GM19239 (cell line): ENCODE results near the gene MYPN.

Experiments used
- DNase-seq: peaks from one replicate; pipeline ENCODE4 v3.0.0; 2011; ENCODE audit warnings: low spot score; ENCODE audit not compliant: insufficient read length
- FAIRE-seq: peaks from 2 replicates; lab custom pipeline; 2011; peaks lifted over from hg19 to GRCh38; lab: Jason Lieb, UNC

Gene MYPN

DNA sequence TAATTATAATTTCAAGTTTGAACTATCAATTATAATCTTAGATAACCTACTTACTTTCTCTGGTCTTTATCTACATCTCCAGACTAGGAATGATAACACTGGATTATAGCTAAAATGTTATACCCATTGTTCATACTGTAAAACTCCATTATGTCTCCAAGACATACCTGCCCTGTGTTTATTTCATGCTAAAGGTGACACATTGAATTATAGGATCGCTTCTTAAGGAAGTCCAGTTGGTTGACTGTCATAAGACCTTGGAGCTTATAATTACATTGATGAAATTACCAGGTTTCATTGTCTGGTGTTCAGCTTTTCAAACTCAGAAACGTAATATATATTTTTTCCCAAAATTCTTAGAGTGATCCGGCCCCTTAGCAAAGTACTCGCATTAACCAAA, 18.7 kb upstream of the MYPN start:
- FAIRE-seq: no peak

DNA sequence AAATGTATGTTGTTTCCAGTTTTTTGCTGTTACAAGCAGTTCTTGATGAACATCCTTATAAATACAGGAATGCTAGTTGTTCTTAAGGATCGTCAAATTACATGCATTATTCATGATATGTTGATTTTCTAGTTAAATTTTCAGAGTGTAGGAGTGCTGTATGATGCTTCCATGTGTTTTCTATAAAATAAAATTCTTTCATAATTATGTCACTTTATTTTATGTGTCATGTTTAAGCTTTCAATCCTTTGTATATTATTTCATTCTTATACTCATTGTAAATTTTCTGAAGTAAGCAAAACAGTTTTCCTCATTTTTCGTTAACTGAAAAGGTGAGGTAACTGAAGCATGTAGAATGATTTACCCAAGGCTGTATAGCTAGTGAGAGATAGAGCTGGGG, 16.8 kb upstream of the MYPN start:
- DNase-seq (no peak), FAIRE-seq (no peak)

More for the DNA sequence above, 18.7 kb upstream of the MYPN start:
- no peak for DNase-seq

DNA sequence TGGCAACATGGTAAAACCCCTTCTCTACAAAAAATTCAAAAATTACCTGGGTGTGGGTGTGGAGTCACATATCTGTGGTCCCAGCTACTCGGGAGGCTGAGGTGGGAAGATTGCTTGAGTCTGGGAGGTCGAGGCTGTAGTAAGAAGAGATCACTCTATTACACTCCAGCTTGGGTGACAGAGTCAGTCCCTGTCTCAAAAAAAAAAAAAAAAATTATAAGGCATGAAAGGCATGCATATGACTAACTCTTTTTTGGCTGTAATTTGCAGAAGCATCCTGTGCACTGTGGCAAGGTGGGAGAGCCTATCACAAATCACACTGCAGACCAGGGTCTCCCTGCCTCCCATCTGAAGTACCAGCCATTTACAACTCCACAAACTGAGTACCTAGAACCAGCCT, 14.1 kb upstream of the MYPN start:
- FAIRE-seq: no peak
- no peak for DNase-seq

DNA sequence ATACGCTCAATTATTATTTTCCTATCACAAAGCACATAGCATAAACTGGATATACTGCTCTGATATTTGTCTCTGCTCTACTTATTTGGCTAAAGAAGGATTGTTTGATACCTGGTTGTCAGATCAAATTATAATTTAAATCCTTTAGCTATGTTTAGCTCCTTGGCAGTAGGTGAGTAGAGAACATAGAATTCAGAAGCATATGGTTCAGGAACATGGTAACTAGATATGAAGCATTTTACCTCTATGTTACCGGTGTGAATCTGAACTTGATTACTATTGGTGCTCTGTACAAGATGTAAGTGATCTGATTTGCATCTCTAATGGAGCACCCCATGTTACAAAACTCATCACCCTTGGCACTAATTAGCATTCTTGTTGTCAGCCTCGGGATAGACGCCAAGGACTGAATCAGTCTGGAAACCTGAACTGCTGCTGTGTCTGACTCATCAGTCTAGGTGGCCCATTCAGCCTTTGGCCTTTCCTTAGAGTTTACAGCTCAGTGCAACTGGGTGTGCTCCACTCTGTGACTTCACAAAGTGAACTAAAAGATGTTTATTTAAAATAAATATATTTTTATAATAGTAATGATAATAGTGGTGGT, 12.3 kb upstream of the MYPN start:
- no peak for FAIRE-seq
- DNase-seq: no peak

DNA sequence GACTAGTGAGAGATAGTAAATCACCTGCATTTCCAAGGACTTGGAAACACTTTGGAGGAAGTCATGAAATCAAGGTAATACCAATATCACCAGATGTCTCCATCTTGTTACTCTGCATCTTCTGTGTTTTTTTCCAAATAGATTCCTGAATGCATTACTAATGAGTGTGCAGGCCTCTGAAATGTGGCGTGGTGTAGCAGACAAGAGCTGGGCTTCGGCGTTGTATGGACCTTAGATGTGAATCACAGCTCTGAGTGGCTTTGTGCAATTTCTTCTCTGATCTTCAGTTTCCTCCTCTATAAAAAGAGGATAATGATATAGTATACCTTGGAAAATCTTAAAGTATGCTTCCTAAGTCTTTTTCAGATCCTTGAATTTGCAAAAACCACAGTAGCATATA, 9.6 kb upstream of the MYPN start:
- FAIRE-seq: no peak
- DNase-seq: no peak

DNA sequence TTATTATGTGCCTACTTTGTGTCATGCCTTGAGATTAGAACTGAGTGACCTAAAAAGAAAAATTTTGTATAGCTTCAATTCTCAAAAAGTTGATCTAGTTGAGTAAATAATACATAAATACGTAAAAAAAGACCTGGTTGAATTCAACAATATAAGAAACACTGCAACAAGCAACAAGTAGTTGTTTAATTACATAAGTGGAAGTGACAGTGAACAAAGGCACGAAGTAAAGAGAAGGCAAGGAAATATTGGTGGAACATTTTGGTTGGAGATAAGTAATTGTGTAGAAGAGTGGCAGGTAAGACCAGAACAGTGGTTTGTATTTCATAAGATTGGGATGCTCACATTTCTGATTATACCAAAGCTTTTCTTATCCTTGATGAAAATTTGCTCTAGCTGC, 8.2 kb upstream of the MYPN start:
- no peak for DNase-seq

DNA sequence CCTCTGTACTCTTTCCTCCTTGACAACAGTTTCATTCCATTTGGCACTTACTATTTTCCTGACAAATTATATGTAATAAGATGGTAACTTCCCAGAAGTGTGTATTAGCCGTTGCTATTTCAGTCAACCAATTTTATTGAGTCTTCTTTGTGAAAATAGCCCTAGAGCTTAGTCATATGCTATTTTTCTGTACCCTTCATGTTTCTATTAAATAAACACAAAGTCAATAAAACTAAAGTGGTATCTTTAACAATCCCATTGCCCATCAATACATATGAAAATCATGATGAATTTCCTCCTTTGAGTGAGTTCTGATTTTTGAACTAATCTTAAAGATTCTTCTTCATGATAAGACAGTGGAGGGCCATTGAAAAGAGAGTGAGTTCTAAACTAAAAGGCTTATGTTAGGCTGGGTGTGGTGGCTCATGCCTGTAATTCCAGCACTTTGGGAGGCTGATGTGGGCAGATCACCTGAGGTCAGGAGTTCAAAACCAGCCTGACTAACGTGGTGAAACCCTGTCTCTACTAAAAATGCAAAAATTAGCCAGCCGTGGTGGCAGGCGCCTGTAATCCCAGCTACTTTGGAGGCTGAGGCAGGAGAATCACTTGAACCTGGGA, 5.9 kb upstream of the MYPN start:
- DNase-seq (no peak), FAIRE-seq (no peak)

More for the DNA sequence above, 8.2 kb upstream of the MYPN start:
- FAIRE-seq: no peak

DNA sequence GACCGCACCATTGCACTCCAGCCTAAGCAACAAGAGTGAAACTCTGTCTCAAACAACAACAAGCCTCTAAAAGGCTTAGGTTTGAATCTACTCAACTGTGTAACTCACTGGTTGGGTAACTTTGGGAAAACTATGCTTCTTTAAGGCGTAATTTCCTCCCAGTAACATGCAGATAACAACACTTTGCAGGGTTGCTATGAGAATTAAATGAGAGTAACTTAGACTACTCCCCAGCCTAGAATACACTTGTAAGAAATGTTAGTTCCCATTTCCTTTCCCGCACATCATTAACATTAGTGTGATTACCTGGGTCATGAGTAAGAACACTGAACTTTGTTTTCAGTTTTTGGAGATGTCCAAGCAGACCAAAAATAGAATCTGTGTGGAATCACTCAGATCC, 5.4 kb upstream of the MYPN start:
- DNase-seq (no peak), FAIRE-seq (peak; percentile 21)

DNA sequence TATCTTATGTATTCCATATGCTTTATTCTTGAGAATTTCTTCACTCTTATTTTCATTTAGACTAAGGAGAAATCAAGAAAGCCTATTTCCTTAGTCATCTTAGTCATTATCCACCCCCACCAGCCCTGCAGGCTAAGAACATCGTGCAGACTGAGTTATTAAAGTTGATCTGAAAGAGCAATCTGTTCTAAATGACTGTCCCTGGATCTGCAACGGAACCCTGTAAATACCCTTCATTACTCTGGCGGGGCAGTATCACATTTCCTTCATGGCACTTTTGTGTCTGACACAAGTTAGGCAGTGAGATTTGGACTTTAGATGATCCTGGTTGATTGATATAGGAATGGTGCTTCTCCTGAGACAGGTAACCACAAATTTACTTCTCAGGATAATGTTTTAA, 3.5 kb upstream of the MYPN start:
- DNase-seq (no peak), FAIRE-seq (no peak)

DNA sequence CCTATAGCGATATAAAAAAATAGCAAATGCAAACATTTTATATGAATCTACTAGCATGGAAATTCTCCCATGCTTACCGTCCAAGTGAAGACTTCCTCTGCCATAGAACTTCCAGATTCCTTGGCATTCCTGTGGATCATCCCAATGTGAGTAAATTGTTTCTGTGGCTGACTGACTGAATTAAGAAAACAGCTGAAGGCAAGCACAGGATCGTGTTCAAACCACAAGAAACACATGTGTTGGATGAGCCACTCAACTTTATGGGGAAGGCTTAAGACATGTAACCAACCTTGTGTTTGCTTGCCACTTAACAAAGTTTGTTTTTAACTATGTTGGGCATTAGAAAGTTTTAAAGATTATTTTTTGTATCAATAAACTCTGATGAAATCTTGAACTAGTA, 2.6 kb upstream of the MYPN start:
- FAIRE-seq (no peak), DNase-seq (no peak)

DNA sequence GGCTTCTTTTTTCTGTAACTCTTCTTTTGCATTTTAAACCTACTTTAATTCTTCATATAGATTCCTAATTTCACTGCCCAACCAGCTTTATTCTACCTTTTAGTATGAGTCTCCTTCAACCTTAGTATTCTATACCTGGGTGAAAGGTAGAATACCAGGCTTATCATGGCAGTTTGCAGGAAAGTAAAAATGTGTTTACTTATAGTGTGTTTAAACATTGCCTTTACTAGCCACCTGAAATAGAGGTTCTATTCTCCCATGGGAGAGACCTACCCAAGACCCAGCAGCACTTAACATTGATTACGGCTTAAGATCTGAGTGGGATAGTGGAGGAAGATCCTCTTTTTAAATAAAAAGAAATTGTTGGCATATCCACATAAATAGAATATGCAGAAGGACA, 1.6 kb upstream of the MYPN start:
- no peak for FAIRE-seq
- no peak for DNase-seq

DNA sequence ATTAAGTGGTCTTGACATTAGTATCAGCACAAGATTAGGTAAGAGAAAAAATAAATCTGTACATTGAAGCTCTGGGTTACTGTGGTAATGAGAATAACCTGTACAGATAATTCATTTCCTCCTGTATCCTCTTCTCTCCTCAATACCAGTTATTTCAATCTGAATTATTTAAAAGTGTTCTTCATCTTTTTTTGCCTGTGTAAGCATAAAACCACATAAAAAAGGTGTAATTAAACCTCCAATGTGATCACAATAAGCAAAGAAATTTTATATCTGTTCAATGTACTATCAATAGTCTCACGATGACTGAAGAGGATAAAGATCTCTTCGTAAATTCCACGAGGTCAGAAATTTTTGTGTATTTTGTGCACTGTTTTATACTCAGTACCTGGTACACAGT, 1.2 kb upstream of the MYPN start:
- DNase-seq (no peak), FAIRE-seq (no peak)

DNA sequence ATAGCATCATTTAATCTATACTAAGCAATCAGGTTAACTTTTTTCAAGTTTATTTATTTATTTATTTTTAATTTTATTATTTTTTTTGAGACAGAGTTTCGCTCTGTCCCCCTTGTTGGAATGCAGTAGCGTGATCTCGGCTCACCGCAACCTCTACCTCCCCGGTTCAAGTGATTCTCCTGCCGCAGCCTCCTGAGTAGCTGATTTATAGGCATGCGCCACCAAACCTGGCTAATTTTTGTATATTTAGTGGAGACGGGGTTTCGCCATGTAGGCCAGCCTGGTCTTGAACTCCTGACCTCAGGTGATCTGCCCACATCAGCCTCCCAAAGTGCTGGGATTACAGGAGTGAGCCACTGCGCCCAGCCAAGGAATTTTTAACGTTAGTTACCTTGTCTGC, 635 bp upstream of the MYPN start:
- no peak for FAIRE-seq
- no peak for DNase-seq

DNA sequence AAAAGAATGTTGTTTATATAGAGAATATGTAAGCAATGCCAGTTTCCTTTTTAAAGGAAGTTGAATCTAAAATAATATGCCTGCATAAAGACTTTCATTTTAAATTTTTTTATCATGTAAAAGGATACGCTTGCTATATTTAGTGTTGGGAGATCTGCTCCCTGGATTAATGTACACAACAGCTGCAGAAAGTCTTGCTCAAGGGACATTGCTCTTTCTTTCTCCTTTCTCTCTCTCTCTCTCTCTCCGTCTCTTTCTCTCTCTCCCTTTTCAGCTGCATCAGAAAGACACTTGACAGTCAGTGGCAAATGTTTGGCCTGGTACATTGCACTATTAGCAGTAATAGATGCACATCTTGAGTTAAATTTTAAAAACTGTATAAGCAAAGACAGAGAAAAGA, 739 bp downstream of the MYPN start:
- no peak for FAIRE-seq
- no peak for DNase-seq

DNA sequence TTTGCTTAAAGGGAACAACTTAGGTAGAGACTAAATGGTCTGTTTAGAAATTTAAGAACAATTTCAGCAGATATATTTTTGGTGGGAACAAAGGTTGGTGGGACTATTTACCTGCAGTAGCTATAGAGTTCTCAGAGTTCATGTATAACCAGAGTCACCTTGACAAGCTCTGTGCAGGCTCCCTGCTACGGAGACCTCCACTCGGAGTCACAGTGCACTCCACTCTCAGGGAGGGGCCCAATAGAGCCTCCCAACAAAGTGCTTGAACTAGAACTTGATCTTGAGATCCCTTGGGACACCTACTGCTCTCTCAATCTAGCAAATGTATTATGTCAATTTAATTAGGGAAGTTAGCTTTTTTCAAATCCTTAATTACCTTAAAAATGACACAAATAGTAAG, 2.3 kb downstream of the MYPN start:
- FAIRE-seq (no peak), DNase-seq (no peak)

DNA sequence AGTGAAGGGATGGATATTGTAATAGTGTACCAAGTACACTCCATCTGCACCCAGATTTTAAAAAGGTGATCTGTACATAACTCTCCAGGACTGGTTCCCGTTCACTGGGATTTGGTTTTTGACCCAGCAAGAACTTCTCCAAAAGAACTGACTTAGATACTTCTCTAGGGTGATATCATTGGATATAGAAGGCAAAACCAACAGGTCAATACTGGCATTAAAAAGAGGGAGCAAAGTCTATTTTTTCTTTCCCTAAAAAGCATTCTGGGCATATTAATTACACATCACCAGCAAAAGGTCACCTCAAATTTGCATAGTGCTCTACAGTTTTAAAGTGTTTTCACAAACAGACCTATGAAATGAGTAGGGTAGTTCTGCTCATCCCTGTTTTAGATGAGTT, 3.5 kb downstream of the MYPN start:
- FAIRE-seq: no peak

DNA sequence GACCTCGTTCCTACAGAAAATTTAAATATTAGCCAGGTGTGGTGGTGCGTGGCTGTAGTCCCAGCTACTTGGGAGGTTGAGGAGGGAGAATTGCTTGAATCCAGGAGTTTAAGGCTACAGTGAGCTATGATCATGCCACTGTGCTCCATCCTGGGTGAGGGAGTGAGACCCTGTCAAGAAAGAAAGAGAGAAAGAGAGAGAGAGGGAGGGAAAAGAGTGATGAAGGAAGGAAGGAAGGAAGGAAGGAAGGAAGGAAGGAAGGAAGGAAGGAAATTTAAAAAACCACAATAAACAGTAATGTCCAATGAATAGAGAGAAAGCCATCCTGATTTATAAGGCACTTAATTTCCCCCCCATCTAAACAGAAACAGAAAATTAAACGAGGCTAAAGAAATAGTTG, 9.4 kb downstream of the MYPN start:
- DNase-seq (no peak), FAIRE-seq (no peak)

More for the DNA sequence above, 3.5 kb downstream of the MYPN start:
- no peak for DNase-seq

DNA sequence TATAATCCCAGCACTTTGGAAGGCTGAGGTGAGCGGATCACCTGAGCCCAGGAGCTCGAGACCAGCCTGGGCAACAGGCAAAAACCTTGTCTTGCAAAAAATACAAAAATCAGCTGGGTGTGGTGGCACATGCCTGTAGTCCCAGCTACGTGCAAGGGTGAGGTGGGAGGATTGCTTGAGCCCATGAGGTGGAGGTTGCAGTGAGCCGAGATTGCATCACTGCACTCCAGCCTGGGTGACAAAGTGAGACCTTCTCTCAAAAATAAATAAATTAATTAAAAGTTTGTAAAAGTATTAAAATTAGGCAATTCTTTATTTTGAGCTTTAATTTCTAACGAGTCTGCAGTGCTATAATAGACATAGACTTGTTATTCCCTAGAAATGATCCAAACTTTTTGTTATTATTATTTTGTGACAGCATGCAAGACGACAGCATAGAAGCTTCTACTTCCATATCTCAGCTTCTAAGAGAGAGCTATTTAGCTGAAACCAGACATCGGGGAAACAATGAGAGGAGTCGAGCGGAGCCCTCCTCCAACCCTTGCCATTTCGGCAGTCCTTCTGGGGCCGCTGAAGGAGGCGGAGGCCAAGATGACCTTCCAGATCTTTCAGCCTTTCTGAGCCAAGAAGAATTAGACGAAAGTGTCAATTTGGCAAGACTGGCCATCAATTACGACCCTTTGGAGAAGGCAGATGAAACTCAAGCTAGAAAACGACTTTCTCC, 11.9 kb downstream of the MYPN start:
- DNase-seq: no peak

DNA sequence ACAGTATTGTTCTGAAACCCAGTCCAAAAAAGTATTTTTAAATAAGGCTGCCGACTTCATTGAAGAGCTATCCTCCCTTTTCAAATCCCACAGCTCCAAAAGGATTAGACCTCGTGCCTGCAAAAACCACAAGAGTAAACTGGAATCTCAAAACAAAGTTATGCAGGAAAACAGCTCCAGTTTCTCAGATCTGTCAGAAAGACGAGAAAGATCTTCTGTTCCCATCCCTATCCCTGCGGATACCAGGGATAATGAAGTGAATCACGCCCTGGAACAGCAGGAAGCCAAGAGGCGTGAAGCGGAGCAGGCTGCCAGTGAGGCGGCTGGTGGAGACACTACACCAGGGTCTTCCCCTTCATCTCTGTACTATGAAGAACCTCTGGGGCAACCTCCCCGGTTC, 12.6 kb downstream of the MYPN start:
- FAIRE-seq (no peak), DNase-seq (no peak)

More for the DNA sequence above, 11.9 kb downstream of the MYPN start:
- no peak for FAIRE-seq

DNA sequence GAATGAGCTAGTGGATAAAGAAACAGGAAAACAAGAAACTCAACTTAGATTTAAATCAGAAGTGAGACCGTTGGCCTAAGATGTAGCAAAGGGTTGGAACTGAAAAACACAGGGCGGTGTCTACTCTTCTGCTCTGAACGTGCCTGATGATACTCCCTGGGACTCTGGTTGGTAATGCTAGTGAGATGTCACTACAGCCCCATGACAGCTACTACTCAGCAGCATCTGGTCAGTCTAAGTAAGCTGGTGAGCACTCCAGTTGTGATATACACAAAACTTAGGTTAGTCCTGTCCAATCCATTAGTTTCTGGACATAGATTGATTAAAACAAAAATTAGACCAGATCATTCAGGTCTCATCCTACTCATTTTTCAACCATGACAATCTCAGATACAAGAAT, 15.4 kb downstream of the MYPN start:
- no peak for FAIRE-seq
- no peak for DNase-seq

DNA sequence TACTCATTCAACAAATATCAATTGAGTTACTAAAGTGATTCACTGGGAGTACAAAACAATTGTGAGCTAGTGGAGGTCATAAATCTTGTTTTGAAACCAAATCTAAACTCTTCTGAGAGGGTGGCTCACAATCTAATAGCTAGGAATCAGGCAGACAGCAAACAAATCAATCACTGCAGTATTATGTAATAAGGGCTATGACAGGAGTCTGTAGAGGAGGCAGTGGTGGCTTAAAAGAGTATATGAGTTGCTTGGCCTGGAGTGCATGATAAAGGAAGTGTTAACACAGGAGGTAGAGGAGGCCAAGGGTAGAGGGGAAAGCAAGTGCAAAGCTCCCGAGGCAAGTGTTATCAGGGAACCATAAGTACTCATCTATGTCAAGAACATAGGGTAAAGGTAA, 16.5 kb downstream of the MYPN start:
- FAIRE-seq: no peak
- no peak for DNase-seq

DNA sequence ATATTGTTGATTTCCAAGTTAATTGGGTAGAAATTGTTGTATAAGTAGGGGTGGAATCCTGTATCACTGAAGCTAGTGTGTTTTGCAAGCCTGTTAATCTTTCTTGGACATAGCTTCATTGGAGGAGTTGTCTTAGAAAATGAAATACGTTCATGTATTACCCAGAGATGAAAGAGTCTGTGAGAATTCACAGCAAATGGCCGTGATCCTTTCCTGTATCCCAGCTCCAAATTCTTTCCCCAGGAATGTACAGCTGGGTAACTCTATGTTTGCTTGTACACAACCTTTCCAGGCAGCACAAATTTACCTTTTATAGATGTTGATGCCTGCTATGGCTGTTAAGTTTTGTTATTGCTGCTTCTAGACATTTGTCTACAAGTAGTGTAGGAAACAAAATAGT, 18.7 kb downstream of the MYPN start:
- FAIRE-seq (no peak), DNase-seq (no peak)
